HG03135 (cell line): ENCODE data around the gene MYO5B.
"Not testable (repeated sequence)": the region's sequence is repeated elsewhere in the genome, so short reads cannot be mapped to it uniquely, and the experiment has no call there.

Experiments
- ATAC-seq: cut with Tn5 transposase; IDR thresholded peaks from one replicate; pipeline ENCODE4 v1.9.1; 2021; ENCODE audit warnings: mild to moderate bottlenecking, moderate library complexity; ENCODE audit not compliant: unreplicated experiment

The MYO5B gene

DNA sequence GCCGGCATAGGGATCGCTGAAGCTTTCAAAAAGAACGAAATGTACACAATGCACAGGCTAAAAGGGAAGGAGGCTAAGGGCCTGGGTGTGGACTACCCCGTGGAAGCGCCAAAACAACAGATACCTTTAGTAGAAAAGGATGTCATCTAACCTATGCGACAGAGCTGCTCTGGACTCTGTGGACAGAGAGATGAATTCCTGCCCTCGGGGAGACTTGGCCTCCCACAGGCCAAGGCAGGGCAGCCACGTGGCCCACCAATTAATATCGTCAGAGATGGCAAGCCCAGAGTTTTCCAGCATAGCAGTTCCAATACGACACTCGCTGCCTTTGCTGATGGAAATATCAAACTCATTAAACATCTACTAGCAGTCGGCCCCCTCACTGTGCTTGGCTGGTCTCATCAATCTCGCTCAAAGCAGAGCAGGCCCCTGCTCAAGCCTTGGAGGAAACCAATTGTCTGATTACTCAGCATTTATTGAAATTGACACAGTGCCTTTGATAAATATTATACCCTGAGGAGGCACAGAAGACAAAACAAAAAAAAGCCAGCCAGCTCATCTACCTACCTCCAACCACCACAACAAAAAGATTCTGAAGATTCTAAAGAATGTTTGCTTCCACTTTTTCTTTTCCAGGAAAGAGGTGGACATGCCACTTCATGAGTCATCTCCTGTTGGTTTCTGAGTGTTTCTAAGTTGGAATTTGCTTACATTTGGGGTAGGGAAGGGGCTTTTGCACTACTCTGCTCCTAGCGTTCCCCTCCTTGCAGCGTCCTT, 302.6 kb downstream of the MYO5B start:
- no peak for ATAC-seq

DNA sequence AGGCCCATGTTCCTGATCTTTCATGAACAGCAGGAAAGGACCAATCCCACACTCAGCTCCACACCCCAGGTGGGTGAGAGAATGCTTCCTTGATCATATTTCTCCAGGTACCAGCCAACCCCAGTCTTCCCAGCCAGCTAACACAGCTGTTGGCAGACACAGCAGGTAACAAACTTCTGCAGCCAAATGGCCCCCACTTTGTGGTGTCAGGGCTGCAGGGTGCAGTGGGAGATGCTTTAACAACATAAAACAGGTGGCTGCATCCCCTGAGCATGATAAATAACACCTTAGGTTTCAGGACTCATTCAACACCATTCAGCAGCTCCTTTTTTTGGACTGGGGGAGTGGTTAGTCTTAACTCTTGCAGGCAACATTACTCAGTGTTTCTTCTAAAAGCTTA, 304.9 kb downstream of the MYO5B start:
- no peak for ATAC-seq

DNA sequence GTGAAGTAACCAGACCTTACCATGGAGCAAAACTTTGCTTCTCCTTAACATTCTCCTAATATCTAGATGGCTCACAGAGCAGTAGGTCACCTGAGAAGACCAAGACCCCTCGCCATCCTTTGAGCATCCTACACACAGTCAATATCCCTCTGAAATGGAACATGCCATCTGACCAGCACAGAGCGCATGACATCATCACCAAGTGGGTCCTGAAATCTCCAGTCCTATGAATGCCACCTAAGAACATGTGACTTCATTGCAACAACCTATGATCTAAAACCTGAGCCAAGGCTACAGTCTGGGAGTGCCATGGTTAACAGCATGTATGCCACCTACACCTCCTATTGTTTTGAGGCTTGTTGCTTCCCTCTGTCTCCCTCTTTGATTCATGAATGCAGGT, 305.4 kb downstream of the MYO5B start:
- ATAC-seq: not testable (repeated sequence)

DNA sequence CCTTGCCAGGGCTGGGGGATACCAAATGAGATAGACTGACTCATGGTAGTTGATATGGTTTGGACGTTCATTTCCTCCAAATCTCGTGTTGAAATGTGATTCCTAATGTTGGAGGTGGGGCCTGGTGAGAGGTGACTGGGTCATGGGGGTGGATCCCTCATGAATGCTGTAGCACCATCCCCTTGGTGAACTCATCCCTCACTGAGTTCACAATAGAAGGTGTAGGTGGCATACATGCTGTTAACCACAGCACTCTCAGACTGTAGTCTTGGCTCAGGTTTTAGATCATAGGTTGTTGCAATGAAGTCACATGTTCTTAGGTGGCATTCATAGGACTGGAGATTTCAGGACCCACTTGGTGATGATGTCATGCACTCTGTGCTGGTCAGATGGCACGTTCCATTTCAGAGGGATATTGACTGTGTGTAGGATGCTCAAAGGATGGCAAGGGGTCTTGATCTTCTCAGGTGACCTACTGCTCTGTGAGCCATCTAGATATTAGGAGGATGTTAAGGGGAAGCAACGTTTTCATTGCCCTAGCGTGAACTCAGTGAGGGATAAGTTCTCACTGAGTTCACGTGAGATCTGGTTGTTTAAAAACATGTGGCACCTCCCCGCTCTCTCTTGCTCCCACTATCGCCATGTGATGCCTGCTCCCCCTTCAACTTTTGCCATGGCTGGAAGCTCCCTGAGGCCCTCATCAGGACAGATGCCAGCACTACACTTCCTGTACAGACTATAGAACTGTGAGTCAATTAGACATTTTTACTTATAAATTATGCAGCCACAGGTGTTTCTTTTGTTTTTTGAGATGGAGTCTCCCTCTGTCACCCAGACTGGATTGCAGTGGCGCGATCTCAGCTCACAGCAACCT, 307.8 kb downstream of the MYO5B start:
- ATAC-seq: no peak

DNA sequence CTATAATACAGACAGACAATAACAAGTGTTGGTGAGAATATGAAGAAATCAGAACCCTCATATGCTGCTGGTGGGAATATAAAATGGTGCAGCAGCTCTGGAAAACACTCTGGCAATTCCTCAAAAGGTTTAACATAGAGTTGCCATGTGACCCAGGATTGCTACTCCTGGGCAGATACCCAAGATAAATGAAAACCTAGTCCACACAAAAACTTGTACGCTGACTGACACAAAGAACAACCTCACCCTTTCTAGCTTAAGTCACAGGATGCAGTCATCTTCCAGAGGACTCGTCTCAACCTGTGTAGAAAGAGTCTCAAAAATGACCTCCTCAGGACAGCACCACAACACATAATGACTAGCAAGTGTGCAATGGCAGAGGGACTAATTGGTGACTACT, 310.0 kb downstream of the MYO5B start:
- no peak for ATAC-seq

DNA sequence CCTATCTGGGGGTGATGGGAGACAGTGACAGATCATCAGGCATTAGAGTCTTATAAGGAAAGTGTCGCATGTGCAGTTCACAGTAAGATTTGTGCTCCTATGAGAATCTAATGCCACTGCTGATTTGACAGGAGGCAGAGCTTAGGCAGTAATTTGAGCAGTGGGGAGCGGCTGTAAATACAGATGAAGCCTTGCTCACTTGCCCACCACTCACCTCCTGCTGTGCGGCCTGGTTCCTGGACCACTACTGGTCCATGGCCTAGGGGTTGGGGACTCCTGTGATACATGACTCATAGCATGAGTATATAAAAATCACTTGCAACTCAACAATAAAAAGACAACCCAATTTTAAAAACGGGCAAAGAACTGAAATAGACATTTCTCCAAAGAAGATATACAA, 310.5 kb downstream of the MYO5B start:
- no peak for ATAC-seq

DNA sequence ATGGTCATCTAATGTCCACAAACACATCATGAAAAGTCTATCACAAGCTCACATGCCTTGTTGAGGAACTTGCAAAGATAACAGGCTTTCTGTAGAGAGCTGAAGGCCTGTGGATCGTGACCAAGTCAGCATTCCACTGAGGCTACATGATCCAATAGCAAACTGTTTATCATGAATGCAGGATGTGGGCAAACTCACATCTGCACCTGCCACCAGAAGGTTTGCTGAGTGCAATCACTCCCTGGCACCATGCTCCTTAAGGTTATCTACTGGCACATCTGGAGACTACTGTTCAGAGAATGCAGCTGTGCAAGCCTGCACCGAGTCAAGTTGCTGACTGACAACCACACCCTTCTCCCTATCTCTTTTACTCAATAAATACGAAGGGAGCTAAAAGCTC, 314.3 kb downstream of the MYO5B start:
- no peak for ATAC-seq

DNA sequence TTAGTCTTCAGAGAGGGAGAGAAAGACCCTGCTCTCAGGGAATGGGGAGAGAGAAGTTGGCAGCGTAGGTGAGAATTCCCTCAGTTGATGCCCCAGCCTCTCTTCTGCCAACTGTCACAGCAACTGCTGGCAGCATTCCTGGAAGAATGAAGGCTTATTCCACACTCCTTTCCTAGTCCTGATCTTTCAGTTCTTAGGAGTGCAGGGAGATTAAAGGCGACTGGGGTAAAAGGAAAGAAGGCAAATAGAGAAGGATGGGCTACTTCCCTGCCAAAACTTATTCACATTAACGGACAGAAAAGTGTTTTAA, 315.7 kb downstream of the MYO5B start:
- no peak for ATAC-seq

DNA sequence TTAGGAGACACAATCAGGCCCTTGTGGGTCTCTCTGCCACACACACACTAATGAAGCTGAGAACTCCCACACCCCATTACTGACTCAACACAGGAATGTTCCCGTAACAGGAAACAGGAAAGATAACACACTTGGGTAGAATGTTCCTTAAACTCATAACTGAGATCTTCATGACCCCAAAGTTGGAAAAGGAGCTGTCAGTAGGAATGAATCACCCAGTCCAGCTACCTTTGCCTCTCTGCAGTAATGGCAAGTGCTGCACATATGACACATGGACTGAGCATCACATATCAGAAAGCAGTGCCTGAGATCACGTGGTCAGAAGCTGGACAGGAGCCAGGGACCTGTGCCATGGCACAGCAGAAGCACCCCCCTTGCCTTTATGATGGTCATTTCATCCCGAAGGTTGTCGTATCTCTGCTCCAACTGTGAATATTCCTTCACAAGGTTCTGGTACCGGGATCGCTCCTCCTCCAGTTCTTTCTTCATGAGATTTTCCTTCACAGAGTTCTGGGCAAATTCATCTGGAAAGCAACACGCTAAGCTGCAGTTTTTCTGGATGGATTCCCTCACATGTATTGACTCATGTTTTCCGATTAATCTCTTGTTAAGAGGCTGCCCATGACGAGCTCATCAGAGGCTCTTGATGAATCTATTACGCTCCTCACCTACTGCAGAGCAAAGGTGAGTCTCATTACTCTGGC, 316.2 kb downstream of the MYO5B start:
- ATAC-seq: no peak

DNA sequence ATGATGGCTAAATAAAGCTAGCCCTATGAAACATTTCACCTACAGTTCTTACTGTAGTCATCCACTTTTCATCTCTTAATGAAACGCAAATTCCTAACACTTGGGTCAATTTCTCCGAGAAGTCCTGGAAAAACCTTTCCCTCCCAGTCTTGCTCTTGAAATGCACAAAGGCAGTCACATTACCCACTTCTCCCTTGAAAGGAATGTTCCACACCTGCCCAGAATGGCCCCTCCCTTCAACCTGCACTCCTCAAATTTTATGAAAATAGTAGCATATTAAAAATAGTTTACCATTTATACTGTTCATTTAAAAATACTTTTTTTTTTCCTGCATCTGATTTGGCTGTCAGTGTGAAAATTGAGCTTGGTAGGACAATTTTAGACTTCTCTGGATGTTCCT, 316.9 kb downstream of the MYO5B start:
- ATAC-seq: no peak

DNA sequence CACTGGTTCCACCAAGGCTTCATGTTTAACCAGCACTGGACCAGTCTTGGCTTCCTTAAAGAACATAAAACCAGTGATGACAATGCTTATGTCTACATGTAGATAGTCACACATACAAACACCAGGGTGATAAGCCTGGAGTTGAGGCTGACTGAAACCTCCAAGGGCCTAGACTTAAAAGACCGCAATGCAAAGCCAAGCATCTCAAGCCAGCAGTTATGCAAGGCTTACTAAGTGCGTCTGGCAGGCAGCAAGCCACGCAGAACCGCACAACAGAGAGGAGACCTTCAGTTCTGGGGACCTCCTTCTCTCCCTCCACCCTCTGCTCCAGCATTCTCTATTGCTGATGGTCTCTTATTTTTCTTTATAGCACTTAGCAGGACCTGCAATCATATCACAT, 318.4 kb downstream of the MYO5B start:
- no peak for ATAC-seq

DNA sequence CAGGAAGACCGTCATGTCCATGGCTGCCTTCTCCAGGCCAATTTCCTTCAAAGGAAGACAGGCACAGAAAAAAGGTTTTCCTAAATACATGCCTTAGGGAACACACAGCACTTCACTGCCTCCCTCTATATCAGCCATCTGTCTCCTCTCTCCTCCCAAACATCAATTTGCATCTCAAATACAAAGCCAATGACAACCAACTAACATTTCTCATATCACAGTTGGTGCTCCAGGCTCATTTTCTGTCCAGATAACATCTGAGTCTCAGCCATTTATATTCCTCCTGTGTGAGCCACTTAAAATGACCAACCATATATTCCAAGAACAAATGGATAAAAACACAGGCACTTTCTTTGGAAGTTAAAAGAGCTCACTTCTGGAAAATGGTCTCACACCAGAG, 319.2 kb downstream of the MYO5B start:
- no peak for ATAC-seq

DNA sequence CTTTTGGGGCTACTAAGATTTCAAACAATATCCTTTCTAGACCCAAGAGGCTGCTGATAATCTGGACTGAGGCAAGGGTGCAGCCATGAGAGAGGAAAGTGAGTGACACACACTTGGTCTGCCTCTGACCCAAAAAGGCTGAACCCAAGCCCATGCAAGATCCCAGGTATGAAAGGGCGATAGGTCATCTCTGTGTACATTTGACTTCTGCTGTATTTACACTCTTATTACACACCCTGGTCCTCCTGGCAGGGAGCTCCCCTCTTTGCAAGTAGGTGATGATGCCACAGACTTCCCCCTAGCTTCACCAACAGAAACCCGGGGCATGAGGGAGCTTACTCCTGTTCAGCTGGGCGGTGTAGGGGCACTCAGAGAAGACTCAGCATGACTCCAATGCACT, 319.8 kb downstream of the MYO5B start:
- ATAC-seq: no peak

DNA sequence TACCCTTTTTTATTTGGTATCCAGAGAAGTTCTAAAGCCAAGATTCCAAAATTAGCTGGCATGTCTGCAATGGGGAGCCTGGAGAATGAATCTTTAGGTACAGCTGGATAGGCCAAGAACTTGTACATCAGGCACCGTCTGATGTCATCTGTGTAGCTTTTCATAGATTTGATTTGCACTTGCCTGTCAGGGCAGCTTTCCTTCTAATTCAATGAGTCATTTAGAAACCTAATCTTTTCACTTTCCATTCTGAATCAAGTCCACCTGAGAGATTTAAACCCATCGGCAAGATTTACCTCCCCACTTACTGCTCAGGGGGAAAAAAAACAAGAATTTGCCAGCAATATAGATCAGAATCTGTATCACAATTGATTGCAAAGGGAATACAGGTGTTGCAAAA, 320.7 kb downstream of the MYO5B start:
- ATAC-seq: no peak

DNA sequence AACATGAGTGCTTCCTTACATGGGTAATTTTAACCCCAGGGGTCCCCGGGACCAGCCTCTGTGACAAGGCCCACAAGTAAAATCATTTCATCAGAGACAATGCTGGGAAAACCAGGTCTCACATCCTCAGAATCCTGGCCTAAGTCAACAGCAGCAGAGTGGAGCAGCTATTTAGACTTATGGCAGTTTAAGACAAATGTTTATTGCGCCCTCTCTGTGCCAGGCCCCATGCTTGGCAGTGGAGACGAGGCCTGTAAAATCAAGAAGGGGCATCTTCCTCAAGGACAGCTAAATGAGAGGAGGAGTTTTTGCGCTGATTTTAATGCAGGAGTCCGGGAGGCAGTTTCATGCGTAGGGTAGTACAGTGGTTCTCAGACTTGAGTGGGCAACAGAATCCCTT, 325.6 kb downstream of the MYO5B start:
- no peak for ATAC-seq

DNA sequence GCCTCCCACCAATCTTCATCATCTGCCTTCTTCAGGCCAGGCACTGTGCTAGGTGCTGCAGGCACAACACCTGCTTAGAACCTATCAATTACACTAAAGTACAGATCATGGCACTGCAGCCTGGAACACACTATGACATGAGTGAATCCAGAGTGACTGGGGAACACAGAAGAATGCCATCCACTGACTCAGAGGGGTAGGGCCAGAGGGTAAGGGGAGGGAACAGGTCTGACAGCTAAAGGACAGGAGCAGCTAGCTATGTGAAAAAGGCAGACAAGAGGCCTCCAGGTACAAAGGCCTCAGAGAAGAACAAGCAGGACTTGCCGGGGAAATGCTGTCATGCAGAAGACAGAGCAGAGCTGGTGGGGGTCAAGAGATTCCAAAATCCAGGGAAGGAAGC, 328.3 kb downstream of the MYO5B start:
- no peak for ATAC-seq

DNA sequence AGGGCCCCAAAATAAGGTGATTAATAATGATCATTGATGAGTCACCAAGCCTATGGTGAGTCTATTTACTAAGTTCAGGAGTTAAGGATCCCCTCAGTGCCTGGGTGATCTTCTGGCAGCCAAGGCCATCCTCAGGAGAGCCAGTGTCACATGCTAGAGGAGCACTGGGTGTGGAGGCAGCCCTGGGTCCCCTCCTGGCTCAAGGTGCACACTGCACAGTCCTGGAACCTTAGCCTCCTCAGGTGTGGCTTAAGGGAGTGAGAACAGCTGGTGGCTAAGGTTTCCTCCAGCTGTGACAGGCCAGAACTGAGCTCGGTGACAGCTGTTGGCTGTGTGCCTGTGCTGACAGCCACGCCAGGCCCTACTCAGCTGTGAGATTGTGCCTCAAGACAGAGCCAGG, 329.5 kb downstream of the MYO5B start:
- no peak for ATAC-seq

DNA sequence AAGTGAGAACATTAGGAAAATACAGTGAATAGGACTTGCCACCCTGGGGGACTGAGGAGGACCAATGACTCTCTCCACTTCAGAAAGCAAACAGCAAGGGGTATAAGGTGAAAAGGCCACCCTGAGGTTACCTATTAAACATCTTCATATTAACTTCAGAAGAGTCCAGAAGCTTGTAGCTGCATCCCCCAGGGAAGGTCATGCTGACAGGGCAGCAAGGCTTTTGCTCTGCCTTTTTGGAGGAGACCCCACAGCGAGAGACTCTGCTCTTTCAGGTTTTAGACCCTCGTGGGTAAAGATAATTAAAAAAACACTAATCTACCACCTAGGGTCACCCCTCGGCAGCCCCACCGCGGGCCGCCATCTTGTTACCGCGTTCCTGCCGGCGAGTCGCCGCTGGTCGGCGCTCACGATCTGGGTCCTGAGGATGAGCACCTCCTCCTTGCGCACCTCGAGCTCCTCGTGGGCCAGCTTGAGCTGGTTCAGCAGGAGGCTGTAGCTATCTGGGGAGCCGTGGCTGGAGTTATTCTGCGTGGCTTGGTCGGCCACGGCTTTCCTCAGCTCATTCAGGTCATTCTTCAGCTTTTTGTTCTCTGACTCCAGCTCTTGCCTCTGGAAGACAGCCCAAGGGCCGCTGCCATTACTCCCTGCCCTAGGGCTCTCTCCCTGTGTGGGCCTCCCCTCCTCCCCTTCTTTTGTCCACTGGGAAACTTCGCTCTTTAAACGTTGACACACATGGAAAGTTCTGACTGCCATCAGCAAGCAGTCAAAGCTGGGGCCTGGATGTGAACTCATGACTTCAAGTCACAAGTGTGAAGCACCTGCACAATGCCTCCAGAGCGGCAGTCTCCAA, 331.0 kb downstream of the MYO5B start:
- no peak for ATAC-seq

DNA sequence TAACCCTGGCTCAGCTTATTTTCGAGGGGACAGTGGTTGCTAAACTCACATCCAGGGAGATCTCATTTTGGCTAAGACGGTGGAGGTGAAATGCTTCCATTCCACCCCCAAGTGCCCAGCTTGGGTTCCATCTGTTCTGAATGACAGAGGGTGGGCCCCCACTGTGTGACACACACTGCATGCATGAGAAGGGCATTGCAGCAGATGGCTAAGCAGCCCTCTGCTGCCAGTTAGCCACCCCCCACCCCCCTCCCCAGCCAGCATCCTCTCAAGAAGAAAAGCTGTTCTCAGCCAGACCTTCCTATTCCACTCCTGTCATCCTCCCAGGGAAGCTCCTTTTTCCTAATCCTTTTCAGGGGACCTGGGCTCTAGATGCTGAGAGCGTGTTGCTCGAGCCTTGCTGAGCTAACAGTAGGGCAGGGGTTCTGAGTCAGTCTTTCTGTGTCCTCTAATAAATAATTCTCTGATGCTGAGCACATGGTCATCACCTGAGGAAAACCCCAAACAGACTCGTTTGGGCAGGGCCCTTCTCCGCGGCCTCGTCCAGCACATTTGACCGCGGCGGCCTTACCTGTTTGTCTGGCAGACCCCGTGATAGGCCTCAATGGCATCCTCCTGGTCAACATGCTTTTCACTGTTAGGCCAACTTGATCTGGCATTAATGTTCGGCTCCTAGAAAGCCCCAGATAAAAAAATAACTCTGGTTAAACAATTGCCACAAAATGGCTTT, 332.1 kb downstream of the MYO5B start:
- ATAC-seq: no peak

DNA sequence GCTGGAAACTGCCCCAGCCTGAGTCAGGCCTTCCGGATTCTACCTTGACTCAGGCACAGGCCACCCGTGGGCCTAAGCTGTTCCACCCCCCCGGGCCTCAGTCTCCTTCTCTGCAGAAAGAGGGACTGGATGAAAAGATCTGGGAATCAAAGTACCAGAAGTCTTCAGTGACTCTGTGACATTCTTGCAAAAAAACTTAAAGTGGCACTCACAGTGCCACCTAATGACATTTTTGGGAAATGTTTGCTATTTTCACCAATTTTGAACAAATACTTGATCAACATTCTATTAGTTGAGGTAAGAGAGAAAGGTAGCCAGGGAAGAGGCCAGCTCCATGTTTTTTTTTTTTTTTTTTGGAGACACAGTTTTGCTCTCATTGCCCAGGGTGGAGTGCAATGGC, 333.3 kb downstream of the MYO5B start:
- ATAC-seq: no peak
